Globus pallidus (tissue), 1 donor: ENCODE data around the gene PDLIM5.
A peak's percentile ranks its signal among the peaks of the same experiment; 100 is the strongest.
"Not testable (repeated sequence)": the region's sequence is repeated elsewhere in the genome, so short reads cannot be mapped to it uniquely, and the experiment has no call there.

Experiments used
- DNase-seq: peaks from one replicate; pipeline ENCODE4 v3.0.0-alpha.2; 2015; ENCODE audit warnings: low spot score

Gene PDLIM5

GRCh38 chr4:94650134-94650495 is 198.4 kb downstream of the PDLIM5 start:
- DNase-seq = no peak

DNA sequence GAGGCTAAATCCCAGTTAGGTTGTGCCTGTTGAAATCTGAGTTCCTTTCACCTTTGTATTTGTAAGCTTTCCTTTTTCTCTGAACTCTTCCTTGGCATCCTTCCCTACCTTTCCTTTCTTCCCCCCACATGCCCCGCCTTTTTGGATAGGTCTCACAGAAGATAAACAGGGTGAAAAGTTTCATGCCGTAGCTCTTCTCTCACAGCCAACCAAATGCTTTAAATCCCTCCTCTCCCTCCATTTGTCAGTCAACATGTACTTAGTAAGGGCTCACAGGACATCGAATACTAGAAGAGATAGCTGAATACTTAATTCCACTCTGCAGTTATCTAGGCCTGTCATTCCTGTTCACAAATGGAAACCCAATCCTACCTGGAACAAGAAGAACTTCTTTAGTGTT is 198.9 kb downstream of the PDLIM5 start:
- no peak for DNase-seq

- no peak for DNase-seq
Observed at GRCh38 chr4:94653095-94653649, 201.4 kb downstream of the PDLIM5 start.

DNA sequence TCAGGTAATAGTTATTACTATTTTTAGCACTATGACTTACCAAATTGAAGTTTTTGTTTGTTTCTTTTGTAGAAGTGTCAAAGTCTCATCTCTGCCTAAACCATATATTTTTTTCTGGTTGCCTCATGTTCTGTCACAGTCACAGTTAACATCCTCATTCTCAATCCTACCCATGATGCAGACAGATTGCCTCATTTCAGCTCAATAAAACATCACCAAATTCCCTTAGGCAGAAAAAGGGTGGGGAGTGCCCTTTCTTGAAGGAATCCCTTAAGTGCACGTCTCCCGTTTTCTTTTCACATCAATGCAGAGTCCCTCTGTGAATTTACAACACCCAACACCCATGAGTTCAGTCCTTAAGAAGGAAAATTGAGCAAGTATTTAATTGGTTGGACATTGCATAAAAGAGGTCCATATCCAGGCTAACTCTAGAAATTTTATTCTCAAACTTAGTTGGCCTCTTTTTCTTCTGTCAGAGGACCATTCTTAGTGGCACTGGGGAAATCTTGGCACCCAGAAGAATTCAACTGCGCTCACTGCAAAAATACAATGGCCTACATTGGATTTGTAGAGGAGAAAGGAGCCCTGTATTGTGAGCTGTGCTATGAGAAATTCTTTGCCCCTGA is 202.4 kb downstream of the PDLIM5 start:
- DNase-seq = peak; percentile 24

DNA sequence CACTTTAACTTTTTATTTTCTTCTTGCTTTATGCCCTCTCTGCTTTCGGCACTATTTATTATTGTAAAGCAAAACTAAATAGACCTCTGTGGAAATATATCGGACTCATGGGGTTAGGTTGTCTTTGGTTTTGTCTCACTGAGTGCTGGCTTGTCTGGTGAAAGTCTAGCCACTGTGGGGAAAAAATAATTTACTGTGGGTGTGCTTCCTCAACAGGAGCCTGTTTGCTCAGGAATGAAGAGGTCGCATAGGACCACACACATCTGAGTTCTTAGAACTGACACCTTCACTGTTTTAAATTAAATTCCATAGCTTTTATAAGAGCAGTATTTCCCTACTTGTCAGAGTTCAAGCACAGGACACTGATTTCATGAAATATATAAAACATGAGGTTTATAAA is 203.0 kb downstream of the PDLIM5 start:
- peak; percentile 2 for DNase-seq

DNA sequence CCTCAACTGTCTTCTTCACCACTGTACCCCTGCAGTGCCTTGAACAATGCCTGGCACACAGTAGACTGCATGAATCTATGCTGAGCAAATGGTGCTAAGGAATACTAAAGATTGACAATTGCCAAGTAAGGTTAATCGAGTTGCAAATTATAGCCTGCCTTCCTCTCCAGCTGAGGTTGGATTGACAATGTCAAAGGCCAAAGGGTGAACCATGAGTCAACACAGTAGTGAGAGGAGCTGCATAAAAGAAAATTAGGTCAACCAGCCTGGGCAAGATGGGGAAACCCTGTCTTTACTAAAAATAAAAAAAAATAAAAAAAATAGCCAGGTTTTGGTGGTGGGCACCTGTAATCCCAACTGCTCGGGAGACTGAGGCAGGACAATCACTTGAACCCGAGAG is 208.9 kb downstream of the PDLIM5 start:
- DNase-seq = no peak

GRCh38 chr4:94665021-94665420 is 213.3 kb downstream of the PDLIM5 start:
- not testable (repeated sequence) for DNase-seq

- DNase-seq = no peak
Observed at GRCh38 chr4:94665500-94666404, 214.0 kb downstream of the PDLIM5 start.

GRCh38 chr4:94668724-94669123 is 217.0 kb downstream of the PDLIM5 start:
- no peak for DNase-seq

DNA sequence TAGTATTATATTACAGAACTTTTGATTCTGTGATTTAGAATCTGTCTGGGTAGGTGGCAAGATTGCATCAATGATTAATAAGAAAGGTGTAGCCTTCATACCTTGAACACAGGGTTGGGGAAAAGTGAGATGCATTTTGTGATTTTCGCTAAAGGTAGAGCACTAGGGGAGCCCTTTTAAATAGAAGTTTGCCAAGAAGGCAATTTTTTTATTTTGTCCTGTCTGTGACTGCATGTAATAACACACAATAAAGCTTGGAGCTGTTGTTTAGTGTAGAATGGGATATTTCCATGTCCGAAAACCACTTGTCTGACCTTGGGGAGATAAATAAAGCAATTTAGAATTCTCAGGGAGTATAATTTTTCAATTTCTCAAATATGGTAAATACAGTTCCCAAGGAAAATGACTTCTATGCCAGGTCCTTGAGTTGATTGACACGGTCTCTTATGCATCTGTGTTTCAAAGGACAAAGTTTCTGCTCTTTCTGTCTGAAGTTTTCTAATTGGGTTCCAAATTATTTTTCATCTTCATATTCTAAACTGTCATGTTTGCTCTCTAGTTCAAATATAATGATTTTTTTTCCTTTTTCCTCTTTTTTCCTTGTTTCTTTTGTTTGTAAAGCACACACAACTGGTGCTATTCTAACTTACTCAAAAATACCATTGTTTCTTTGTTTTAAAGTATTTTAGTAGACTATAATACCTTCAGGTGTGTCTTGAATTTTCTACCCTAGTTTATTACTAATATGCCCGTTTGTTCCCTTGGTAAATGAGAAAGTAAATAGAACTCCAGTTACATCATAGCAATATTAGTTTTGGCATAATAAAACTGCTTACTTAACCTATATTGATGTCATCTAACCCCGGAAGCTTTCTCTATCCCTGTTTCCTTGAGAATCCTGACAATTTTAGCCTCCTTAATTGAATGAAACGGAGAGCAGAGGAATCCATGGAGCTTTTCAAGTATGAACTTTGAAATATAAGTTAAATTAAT is 218.2 kb downstream of the PDLIM5 start:
- DNase-seq = no peak

DNA sequence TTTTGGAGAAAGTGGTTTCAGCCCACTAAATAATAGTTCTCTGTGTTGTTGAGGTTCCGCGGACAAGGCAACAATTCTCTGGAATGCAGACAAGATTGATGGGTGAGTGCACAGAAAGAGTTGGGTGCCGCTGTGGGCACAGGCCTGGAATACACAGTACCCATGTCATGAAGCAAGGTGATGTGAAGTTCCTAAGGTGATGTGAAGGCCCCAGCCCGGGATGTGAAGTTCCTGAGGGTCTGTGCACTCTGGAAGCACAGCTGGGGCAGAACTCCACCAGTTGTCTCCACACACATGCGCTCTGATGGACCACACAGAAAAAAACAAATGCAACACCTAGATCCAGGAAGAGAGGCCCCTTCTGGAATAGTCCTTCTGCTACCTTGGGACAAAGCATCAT is 219.4 kb downstream of the PDLIM5 start:
- DNase-seq = no peak

- no peak for DNase-seq
Observed at GRCh38 chr4:94673961-94674360, 222.2 kb downstream of the PDLIM5 start.

- no peak for DNase-seq
Observed at GRCh38 chr4:94676970-94677369, 225.2 kb downstream of the PDLIM5 start.

GRCh38 chr4:94678896-94679295 is 227.2 kb downstream of the PDLIM5 start:
- no peak for DNase-seq

DNA sequence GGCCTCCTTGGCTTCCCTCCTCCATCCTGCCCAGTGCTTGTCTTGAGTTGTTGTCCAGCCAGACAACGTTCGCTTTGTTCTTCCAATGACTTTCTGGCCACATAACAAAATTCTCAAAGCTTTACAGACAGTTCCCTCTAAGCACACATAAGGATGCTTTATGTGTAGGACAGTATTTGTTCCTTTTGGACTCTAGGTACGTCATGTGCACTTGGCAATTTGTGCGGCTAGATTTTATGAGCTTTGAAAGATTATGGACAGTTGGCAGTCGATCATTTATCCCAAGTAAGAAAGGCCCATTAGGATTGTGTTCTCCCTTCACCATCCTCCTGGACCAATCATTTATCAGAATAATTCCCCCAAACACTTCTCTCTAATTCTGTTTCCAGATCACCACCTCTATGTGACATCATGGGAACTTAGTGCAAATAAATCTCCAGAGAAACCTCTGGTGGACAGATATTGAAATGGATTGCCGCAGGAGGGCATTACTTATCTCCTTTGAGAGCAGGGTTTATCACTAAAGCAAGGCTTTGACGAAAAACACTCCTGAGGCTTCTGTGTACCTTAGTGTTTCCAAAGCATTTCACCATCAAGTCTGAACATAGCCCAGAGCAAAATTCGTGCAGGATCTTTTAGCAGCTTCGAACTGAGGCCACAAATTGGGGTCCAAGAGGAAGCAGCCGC is 228.6 kb downstream of the PDLIM5 start:
- no peak for DNase-seq

- no peak for DNase-seq
Observed at GRCh38 chr4:94686086-94686485, 234.3 kb downstream of the PDLIM5 start.

GRCh38 chr4:94689155-94689860 is 237.6 kb downstream of the PDLIM5 start:
- no peak for DNase-seq

- no peak for DNase-seq
Observed at GRCh38 chr4:94690851-94691254, 239.1 kb downstream of the PDLIM5 start.

GRCh38 chr4:94691552-94691951 is 239.8 kb downstream of the PDLIM5 start:
- no peak for DNase-seq

DNA sequence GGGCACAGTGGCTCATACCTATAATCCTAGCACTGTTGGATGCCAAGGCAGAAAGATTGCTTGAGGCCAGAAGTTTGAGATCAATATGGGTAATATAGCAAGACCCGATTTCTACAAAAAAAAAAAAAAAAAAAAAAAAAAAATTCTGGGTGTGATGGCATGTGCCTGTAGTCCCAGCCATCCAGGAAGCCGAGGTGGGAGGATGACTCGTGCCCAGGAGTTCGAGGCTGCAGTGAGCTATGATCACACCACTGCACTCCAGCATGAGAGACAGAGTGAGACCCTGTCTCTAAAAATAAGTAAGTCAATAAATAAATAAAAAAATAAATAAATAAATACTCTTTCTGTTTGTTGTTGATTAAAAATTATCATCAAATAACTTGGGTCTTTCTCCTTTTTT is 243.6 kb downstream of the PDLIM5 start:
- no peak for DNase-seq

GRCh38 chr4:94698187-94698586 is 246.4 kb downstream of the PDLIM5 start:
- DNase-seq = no peak
